H1 (cell line): ENCODE measurements around the gene SSBP3. TPM values are rescaled to one million over a fixed set of nuclear protein-coding genes. Genes with fewer than 3 reads are reported as not detected.

Experiments used
- CTCF ChIA-PET: fragments of 300-600 bp; sonication (Branson Sonifier 250); formaldehyde crosslinking; loops from one replicate; lab custom pipeline; 2021; ENCODE audit not compliant: partially characterized antibody; lab: Charles Lee
- POLR2A ChIA-PET: fragments of 300-600 bp; sonication (Branson Sonifier 250); formaldehyde crosslinking; loops from one replicate; lab custom pipeline; 2021; ENCODE audit warnings: inconsistent platforms; ENCODE audit not compliant: partially characterized antibody; lab: Charles Lee
- DNase-seq, 2 experiments: peaks; one replicate each; pipeline versions ENCODE4 v3.0.0 to v3.0.0-alpha.2; 2010 to 2022; ENCODE audit warnings: low spot score in 2 of 2, low read depth in 1 of 2, mixed read lengths in 1 of 2
- FAIRE-seq: peaks from 2 replicates; lab custom pipeline; 2011; peaks lifted over from hg19 to GRCh38; lab: Jason Lieb, UNC
- H2AFZ ChIP-seq: 2 replicates; pipeline ENCODE4 v1.8.1; 2012; ENCODE audit warnings: low read length, inconsistent platforms
- H2AK5ac ChIP-seq: 2 replicates; pipeline ENCODE4 v1.6.1; 2013; ENCODE audit warnings: low read depth, low read length
- H2BK120ac ChIP-seq: replicated peaks from 2 replicates; pipeline ENCODE3; 2013; ENCODE audit warnings: low read depth, low read length, inconsistent platforms
- H2BK12ac ChIP-seq: 2 replicates; pipeline ENCODE4 v1.6.1; 2013; ENCODE audit warnings: low read depth, low read length
- H2BK15ac ChIP-seq: 2 replicates; pipeline ENCODE4 v1.6.1; 2013; ENCODE audit warnings: low read length
- H2BK20ac ChIP-seq: 2 replicates; pipeline ENCODE4 v1.6.1; 2013; ENCODE audit warnings: low read length
- H2BK5ac ChIP-seq: 2 replicates; pipeline ENCODE4 v1.6.1; 2013; ENCODE audit warnings: low read depth, low read length
- H3K14ac ChIP-seq: 2 replicates; pipeline ENCODE4 v1.6.1; 2013; ENCODE audit warnings: inconsistent platforms; ENCODE audit not compliant: insufficient read length
- H3K18ac ChIP-seq: 2 replicates; pipeline ENCODE4 v1.6.1; 2013; ENCODE audit warnings: low read length; ENCODE audit errors: extremely low read depth
- H3K23ac ChIP-seq: 2 replicates; pipeline ENCODE4 v1.6.1; 2013; ENCODE audit warnings: inconsistent platforms; ENCODE audit not compliant: insufficient read length
- H3K23me2 ChIP-seq: 2 replicates; pipeline ENCODE4 v1.6.1; 2013; ENCODE audit warnings: low read depth, low read length
- H3K27ac ChIP-seq: 2 replicates; pipeline ENCODE4 v1.6.1; 2011; ENCODE audit warnings: low read depth, low read length, inconsistent platforms
- H3K27me3 ChIP-seq, 4 experiments: replicated peaks in 1 of 4; 1 replicate in 1 of 4; 2 replicates in 3 of 4; pipeline versions ENCODE4 v1.6.1 to v1.8.1; 2011 to 2013; ENCODE audit warnings: low read length in 3 of 4, mild to moderate bottlenecking in 3 of 4, inconsistent platforms in 2 of 4, mixed read lengths in 2 of 4, moderate library complexity in 1 of 4; ENCODE audit not compliant: control insufficient read depth in 3 of 4, insufficient read depth in 3 of 4; ENCODE audit errors: extremely low read depth in 1 of 4
- H3K36me3 ChIP-seq, 4 experiments: 2 replicates each; pipeline versions ENCODE4 v1.6.1 to v1.8.1; 2011 to 2013; ENCODE audit warnings: mild to moderate bottlenecking in 4 of 4, low read length in 3 of 4, moderate library complexity in 2 of 4, control low read depth in 1 of 4, inconsistent platforms in 1 of 4; ENCODE audit not compliant: insufficient read depth in 4 of 4, control insufficient read depth in 2 of 4
- H3K4ac ChIP-seq: replicated peaks from 2 replicates; pipeline ENCODE3; 2013; ENCODE audit warnings: low read length, low read depth, mixed read lengths, inconsistent platforms; ENCODE audit not compliant: insufficient read length
- H3K4me1 ChIP-seq, 4 experiments: replicated peaks in 1 of 4; 1 replicate in 1 of 4; 2 replicates in 3 of 4; pipeline versions ENCODE4 v1.6.1 to v1.8.1; 2011 to 2013; ENCODE audit warnings: low read length in 3 of 4, inconsistent platforms in 2 of 4, mixed read lengths in 1 of 4; ENCODE audit not compliant: insufficient read depth in 4 of 4, control insufficient read depth in 3 of 4
- H3K4me2 ChIP-seq, 2 experiments: 2 replicates each; pipeline versions ENCODE4 v1.6.1 to v1.8.1; 2011 to 2013; ENCODE audit warnings: low read depth in 2 of 2, low read length in 2 of 2, control low read depth in 1 of 2, inconsistent platforms in 1 of 2, mild to moderate bottlenecking in 1 of 2; ENCODE audit not compliant: insufficient read depth in 1 of 2
- H3K4me3 ChIP-seq, 4 experiments: fragments of 200-600, 300-600 bp in 1 of 4; sonication (generic), shearing (Covaris generic), sonication (Bioruptor Twin) in 1 of 4; 2 replicates each; pipeline versions ENCODE4 v1.5.1 to v1.8.1; 2011 to 2016; ENCODE audit warnings: low read length in 4 of 4, low read depth in 3 of 4, control low read depth in 2 of 4, inconsistent platforms in 2 of 4, mild to moderate bottlenecking in 2 of 4, mixed read lengths in 1 of 4, moderate library complexity in 1 of 4; ENCODE audit not compliant: insufficient read depth in 2 of 4; ENCODE audit errors: extremely low read depth in 1 of 4
- H3K56ac ChIP-seq: replicated peaks from 2 replicates; pipeline ENCODE3; 2013; ENCODE audit warnings: low read depth, mild to moderate bottlenecking, mixed read lengths, low read length, inconsistent platforms; ENCODE audit not compliant: insufficient read length
- H3K79me1 ChIP-seq: 2 replicates; pipeline ENCODE4 v1.6.1; 2013; ENCODE audit warnings: low read depth, low read length, control low read depth
- H3K79me2 ChIP-seq, 2 experiments: 2 replicates each; pipeline versions ENCODE4 v1.6.1 to v1.8.1; 2012 to 2013; ENCODE audit warnings: low read length in 2 of 2, mild to moderate bottlenecking in 2 of 2, inconsistent platforms in 1 of 2; ENCODE audit not compliant: insufficient read depth in 2 of 2, control insufficient read depth in 1 of 2
- H3K9ac ChIP-seq, 4 experiments: replicated peaks in 1 of 4; 1 replicate in 1 of 4; 2 replicates in 3 of 4; pipeline versions ENCODE4 v1.6.1 to v1.8.1; 2011 to 2013; ENCODE audit warnings: low read depth in 3 of 4, low read length in 3 of 4, control low read depth in 2 of 4, mild to moderate bottlenecking in 2 of 4, moderate library complexity in 2 of 4, inconsistent platforms in 1 of 4; ENCODE audit errors: extremely low read depth in 1 of 4
- H3K9me3 ChIP-seq, 2 experiments: 2 replicates each; pipeline versions ENCODE4 v1.6.1 to v1.8.1; 2012 to 2013; ENCODE audit warnings: mild to moderate bottlenecking in 2 of 2, moderate library complexity in 2 of 2, control low read depth in 1 of 2, inconsistent platforms in 1 of 2, low read depth in 1 of 2, low read length in 1 of 2, mixed read lengths in 1 of 2; ENCODE audit not compliant: insufficient read depth in 2 of 2
- H4K20me1 ChIP-seq, 2 experiments: replicated peaks in 1 of 2; 2 replicates each; pipeline versions ENCODE3 to v1.8.1; 2011 to 2013; ENCODE audit warnings: inconsistent platforms in 2 of 2, low read length in 2 of 2, mild to moderate bottlenecking in 1 of 2; ENCODE audit not compliant: insufficient read depth in 2 of 2, control insufficient read depth in 1 of 2
- H4K5ac ChIP-seq: 2 replicates; pipeline ENCODE4 v1.6.1; 2013; ENCODE audit warnings: low read length, low read depth, mixed read lengths, inconsistent platforms; ENCODE audit not compliant: insufficient read length
- H4K8ac ChIP-seq: 2 replicates; pipeline ENCODE4 v1.8.0; 2013; ENCODE audit warnings: mild to moderate bottlenecking, moderate library complexity, low read length, inconsistent platforms; ENCODE audit not compliant: insufficient read depth; ENCODE audit errors: extremely low read depth
- H4K91ac ChIP-seq: replicated peaks from 2 replicates; pipeline ENCODE3; 2013; ENCODE audit warnings: low read length, mixed read lengths, inconsistent platforms; ENCODE audit not compliant: insufficient read length
- SUZ12 ChIP-seq: fragments of 200-600 bp; sonication (generic); IDR thresholded peaks from 2 replicates; pipeline ENCODE4 v1.6.1; 2012; ENCODE audit warnings: mild to moderate bottlenecking, inconsistent platforms, low read length, moderate library complexity, mixed read lengths
- TAF1 ChIP-seq: IDR thresholded peaks from 2 replicates; pipeline ENCODE4 v1.6.1; 2011; ENCODE audit warnings: mild to moderate bottlenecking, low read depth, low read length
- WGBS, 2 experiments: shearing (Covaris generic) in 1 of 2; methylation state at CpG; one replicate each; pipeline versions ENCODE4 v1.1.6 to v1.1.7; 2013 to 2015; ENCODE audit warnings: low lambda C conversion rate in 2 of 2, mixed read lengths in 2 of 2, inconsistent platforms in 1 of 2, low coverage in 1 of 2, missing lambda C conversion rate in 1 of 2; ENCODE audit not compliant: insufficient replicate concordance in 2 of 2, insufficient coverage in 1 of 2, insufficient read length in 1 of 2; ENCODE audit errors: extremely low coverage in 1 of 2, missing lambda C conversion rate in 1 of 2; 5-methylcytosine and 5-hydroxymethylcytosine counted together
- polyA plus RNA-seq, 7 experiments: library from polyadenylated mRNA; depleted of rRNA in 3 of 7; stranded (reverse) in 5 of 7; unstranded in 2 of 7; fragments of >200 nt in 5 of 7; fragments of 200-250 nt in 2 of 7; gene quantifications; 1 replicate in 5 of 7; 2 replicates in 1 of 7; 4 replicates in 1 of 7; pipeline versions ENCODE4 v1.2.1 to v1.2.3, GENCODE V29; 2011 to 2013; ENCODE audit warnings: missing spikeins in 2 of 7, mixed read lengths in 2 of 7
- total RNA-seq: library from RNA; stranded (reverse); fragmentation: NEBNext Ultra II Directional; extraction: Animal tissue kit (Norgen Biotek cat#: 25700); gene quantifications from 2 replicates; pipeline ENCODE4 v1.2.1, GENCODE V29; 2021

Gene SSBP3
- total and polyA plus RNA-seq, 2 of the 8 experiments (the other 6 are each of a cell fraction or from before 2014, with no cell fraction given), result 99.7 to 133 TPM

- Histone ChIP-seq H3K4me2 (no peak overlapping the region), H3K4ac (no peak overlapping the region)
- no peak for FAIRE-seq
These were observed 152.1 kb downstream of the SSBP3 start for GRCh38 chr1:54254055-54254454.

More at GRCh38 chr1:54254055-54254454, 152.1 kb downstream of the SSBP3 start:
- no peak overlapping the region for H2BK120ac ChIP-seq
- no peak overlapping the region for H3K18ac ChIP-seq
- H2AK5ac ChIP-seq, result no peak overlapping the region
- H3K4me1 ChIP-seq, result peaks cover 3 to 10% (median 4%) of the 10 kb centered on the region in 4 experiments
- H3K4me3 ChIP-seq, result no peak overlapping the region
- ChIA-PET POLR2A (interaction anchor here (1.3 kb wide), 1 partner anchor 8 kb away, joined by 4 read pairs; no protein-coding TSS in a partner anchor), CTCF (interaction anchor here (0.9 to 1.8 kb wide), 3 partner anchors 9 to 18 kb away, joined by 3 to 6 read pairs (median 3); no protein-coding TSS in a partner anchor)
- no peak overlapping the region for H2AFZ ChIP-seq
- no peak overlapping the region for H2BK20ac ChIP-seq
- no peaks in the 10 kb centered on the region for H3K9me3 ChIP-seq
- no peak overlapping the region for H3K23ac ChIP-seq
- H3K9ac ChIP-seq, result no peak overlapping the region; a peak in 1 of 7 replicates
- no peak overlapping the region for H2BK15ac ChIP-seq
- H3K27me3 ChIP-seq, result no peaks in the 10 kb centered on the region
- H4K5ac ChIP-seq, result no peak overlapping the region
- no peak for DNase-seq
- H3K36me3 ChIP-seq, result peaks cover 0 to under 1% (median 0%) of the 10 kb centered on the region in 4 experiments; a peak in 4 of 8 replicates
- no peak overlapping the region for H3K56ac ChIP-seq
- no peak overlapping the region for H4K91ac ChIP-seq
- H4K20me1 ChIP-seq, result peaks cover 4 to 10% of the 10 kb centered on the region in 2 experiments
- TF ChIP-seq SUZ12 (no peak), TAF1 (no peak)
- TF ChIP-seq, all 59 proteins: peak for 0
- Histone ChIP-seq H2BK12ac (no peak overlapping the region), H4K8ac (no peak overlapping the region; the same call in 1 of the 2 replicates), H3K23me2 (no peaks in the 10 kb centered on the region), H3K79me2 (peaks cover 0 to 2% of the 10 kb centered on the region in 2 experiments; a peak in 1 of 4 replicates), H3K79me1 (peaks cover 3% of the 10 kb centered on the region; the same call in 1 of the 2 replicates), H3K27ac (no peak overlapping the region), H3K14ac (no peak overlapping the region), H2BK5ac (no peak overlapping the region; the same call in 1 of the 2 replicates)
- 83% methylated on average over 10 of the region's 10 CpGs; no CpG with 5 or more reads in 1 of the 2 experiments for WGBS, 2 experiments
